SJSA1 (cell line): ENCODE results near the gene ADGRV1. TPM values are rescaled to one million over a fixed set of nuclear protein-coding genes. Genes with fewer than 3 reads are reported as not detected.

Source experiments
- DNase-seq, 2 experiments: peaks; one replicate each; pipeline ENCODE4 v3.0.0-alpha.2; 2015 to 2020; ENCODE audit warnings: low spot score in 2 of 2, low read depth in 1 of 2
- H3K27ac ChIP-seq: fragments of 250-450 bp; sonication (Bioruptor Pico); 2 replicates; pipeline ENCODE4 v1.5.1; 2020; ENCODE audit warnings: mild to moderate bottlenecking, moderate library complexity
- H3K27me3 ChIP-seq: fragments of 250-450 bp; sonication (Bioruptor Pico); replicated peaks from 2 replicates; pipeline ENCODE4 v1.5.1; 2020; ENCODE audit warnings: mild to moderate bottlenecking, moderate library complexity
- H3K36me3 ChIP-seq: fragments of 250-450 bp; sonication (Bioruptor Pico); 2 replicates; pipeline ENCODE4 v1.5.1; 2020; ENCODE audit warnings: mild to moderate bottlenecking
- H3K4me1 ChIP-seq: fragments of 250-450 bp; sonication (Bioruptor Pico); replicated peaks from 2 replicates; pipeline ENCODE4 v1.6.1; 2021; ENCODE audit warnings: mild to moderate bottlenecking
- H3K4me3 ChIP-seq: fragments of 250-450 bp; sonication (Bioruptor Pico); 2 replicates; pipeline ENCODE4 v1.5.1; 2020; ENCODE audit warnings: mild to moderate bottlenecking
- H3K9me3 ChIP-seq: fragments of 250-450 bp; sonication (Bioruptor Pico); replicated peaks from 2 replicates; pipeline ENCODE4 v1.5.1; 2020; ENCODE audit warnings: mild to moderate bottlenecking
- total RNA-seq: library from RNA; depleted of rRNA; stranded (reverse); fragments of >200 nt; shearing (Covaris generic); gene quantifications from 2 replicates; pipeline ENCODE4 v1.2.3, GENCODE V29; 2014

Gene ADGRV1
- total RNA-seq, 1 experiment from 2014 or later = 0.13 TPM

DNA sequence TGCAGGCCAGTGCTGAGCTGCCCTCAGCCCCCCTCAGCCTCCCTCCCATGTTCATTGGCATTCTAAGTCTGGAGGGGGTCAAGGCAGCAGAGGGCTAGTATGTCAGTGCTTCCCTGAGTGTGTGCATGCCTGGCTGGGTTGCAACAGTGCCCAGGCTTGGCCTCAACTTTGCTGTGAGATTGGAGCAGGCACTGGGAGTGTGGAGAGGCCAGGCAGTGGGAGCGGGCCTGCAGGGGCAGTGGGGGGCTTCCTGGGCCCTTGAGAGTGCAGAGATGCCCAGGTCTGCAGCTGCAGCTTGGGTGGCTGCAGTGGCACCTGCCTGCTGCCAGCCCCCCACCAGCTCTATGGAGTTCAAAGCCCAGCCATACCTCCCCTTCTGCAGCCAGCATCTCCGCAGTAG is 585.2 kb downstream of the ADGRV1 start:
- Histone ChIP-seq H3K9me3 (no peaks in the 10 kb centered on the region), H3K4me1 (peaks cover 9% of the 10 kb centered on the region), H3K27ac (no peak overlapping the region), H3K36me3 (no peaks in the 10 kb centered on the region), H3K27me3 (no peaks in the 10 kb centered on the region), H3K4me3 (no peak overlapping the region)
- no peak for DNase-seq

DNA sequence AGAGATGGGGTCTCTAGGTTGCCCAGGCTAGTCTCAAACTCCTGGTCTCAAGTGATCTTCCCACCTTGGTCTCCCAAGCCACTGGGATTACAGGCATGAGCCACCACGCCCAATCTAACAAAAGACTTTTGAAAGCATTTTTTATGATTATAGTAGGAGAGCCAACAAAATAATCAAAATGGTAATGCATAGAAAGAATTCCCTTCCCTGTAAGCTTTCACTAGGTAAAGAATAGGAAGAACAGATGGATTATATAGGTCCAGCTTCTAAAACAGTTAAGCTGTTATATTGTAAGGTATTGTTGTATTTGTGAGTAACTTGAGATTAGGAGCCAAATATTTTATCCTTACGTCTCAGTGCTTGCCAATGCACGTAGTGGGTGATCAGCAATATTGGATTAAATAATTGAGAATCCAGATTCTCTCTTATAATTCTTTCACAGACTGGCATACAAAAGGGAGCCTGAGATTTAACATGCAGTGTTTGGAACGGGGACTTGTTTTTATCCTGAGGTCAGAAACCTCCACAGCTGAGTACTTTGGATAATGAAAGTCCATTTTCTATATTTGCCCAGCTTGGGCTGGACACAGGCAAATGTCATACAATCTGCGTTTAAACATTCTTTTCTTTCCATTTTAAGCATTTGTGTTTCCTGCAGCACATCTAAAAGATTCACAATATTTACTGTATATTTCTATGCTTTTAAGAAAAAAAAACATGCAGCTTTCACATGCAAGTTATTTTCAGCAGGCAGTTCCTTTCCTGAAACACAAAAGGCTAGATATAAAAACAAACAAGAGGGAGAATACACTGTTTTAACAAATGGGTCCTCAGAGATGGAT is 586.1 kb downstream of the ADGRV1 start:
- H3K9me3 ChIP-seq = no peaks in the 10 kb centered on the region
- no peak for DNase-seq
- H3K27ac ChIP-seq = no peak overlapping the region
- H3K27me3 ChIP-seq = no peaks in the 10 kb centered on the region
- H3K4me3 ChIP-seq = no peak overlapping the region
- H3K4me1 ChIP-seq = peaks cover 9% of the 10 kb centered on the region
- H3K36me3 ChIP-seq = no peaks in the 10 kb centered on the region

GRCh38 chr5:91145333-91145620 is 586.7 kb downstream of the ADGRV1 start:
- no peaks in the 10 kb centered on the region for H3K9me3 ChIP-seq
- no peak overlapping the region for H3K4me3 ChIP-seq
- DNase-seq = no peak
- H3K27me3 ChIP-seq = no peaks in the 10 kb centered on the region
- peaks cover 9% of the 10 kb centered on the region for H3K4me1 ChIP-seq
- H3K36me3 ChIP-seq = no peaks in the 10 kb centered on the region
- no peak overlapping the region for H3K27ac ChIP-seq

DNA sequence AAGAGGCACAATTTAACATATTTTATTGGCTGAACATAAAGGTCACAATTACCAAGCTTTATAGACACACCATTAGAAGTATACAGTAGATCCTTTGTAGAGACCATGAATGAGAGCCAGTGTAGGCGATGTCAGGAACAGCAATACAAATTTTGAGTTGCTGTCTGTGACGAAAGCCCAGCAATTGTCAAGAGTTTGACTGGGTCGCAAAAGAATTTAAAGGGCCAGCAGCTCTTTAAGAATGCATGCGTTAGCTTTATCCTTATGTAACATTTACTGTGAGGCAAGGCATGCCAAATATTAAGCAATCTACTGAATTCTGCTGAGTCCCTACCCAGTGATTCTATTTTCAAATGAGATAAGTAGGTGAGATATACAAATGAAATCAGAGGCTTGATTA is 587.6 kb downstream of the ADGRV1 start:
- Histone ChIP-seq H3K27me3 (no peaks in the 10 kb centered on the region), H3K4me3 (no peak overlapping the region), H3K9me3 (no peaks in the 10 kb centered on the region), H3K4me1 (peaks cover 9% of the 10 kb centered on the region), H3K36me3 (no peaks in the 10 kb centered on the region), H3K27ac (no peak overlapping the region)
- DNase-seq = no peak

DNA sequence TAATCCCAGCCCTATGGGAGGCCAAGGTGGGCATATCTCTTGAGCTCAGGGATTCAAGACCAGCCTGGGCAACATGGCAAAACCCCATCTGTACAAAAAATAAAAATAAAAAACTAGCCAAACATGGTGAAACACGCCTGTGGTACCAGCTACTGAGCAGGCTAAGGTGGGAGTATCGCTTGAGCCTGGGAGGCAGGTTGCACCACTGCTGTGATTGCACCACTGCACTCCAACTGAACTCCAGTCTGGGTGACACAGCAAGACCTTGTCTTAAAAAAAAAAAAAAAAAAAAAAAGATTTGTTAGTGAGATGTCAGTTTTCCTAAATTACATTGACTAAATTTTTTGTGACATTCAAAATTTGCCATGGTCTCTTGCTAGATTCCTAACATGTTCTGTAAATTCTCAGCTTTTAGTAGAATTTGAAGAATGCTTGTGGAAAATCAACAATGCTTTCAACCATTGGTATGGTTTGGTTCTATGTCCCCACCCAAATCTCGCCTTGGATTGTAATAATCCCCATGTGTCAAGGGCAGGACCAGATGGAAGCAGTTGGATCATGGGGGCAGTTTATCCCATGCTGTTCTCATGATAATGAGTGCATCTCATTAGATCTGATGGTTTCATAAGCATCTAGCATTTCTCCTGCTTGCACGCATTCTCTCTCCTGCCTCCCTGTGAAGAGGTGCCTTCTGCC is 588.5 kb downstream of the ADGRV1 start:
- Histone ChIP-seq H3K9me3 (no peaks in the 10 kb centered on the region), H3K4me1 (peaks cover 15% of the 10 kb centered on the region), H3K4me3 (no peak overlapping the region), H3K27ac (no peak overlapping the region), H3K27me3 (no peaks in the 10 kb centered on the region), H3K36me3 (no peaks in the 10 kb centered on the region)
- DNase-seq = no peak

GRCh38 chr5:91150234-91150633 is 591.6 kb downstream of the ADGRV1 start:
- Histone ChIP-seq H3K4me3 (no peak overlapping the region), H3K27ac (no peak overlapping the region), H3K4me1 (peaks cover 9% of the 10 kb centered on the region), H3K36me3 (no peaks in the 10 kb centered on the region), H3K27me3 (no peaks in the 10 kb centered on the region), H3K9me3 (no peaks in the 10 kb centered on the region)
- no peak for DNase-seq

DNA sequence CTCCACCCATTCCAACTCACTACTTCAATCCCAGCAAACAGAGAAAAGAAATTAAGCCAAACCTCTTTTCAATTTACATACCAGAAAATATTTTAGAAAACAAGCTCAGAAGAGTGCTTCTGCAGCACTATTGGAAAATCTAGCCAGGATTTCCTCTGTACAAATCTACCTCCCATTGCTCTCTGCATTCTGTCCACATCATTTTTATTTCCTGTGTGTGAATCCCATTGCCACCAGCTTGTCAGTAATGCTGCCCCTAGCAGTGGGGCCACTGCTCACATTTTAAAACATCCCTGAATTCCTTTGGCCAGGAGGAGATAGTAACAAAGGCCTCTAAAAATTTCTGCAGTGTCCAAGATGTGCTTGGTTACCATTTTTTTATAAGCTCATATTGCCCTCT is 592.0 kb downstream of the ADGRV1 start:
- peaks cover 7% of the 10 kb centered on the region for H3K4me1 ChIP-seq
- no peak for DNase-seq
- H3K4me3 ChIP-seq = no peak overlapping the region
- no peak overlapping the region for H3K27ac ChIP-seq
- H3K27me3 ChIP-seq = no peaks in the 10 kb centered on the region
- no peaks in the 10 kb centered on the region for H3K9me3 ChIP-seq
- H3K36me3 ChIP-seq = no peaks in the 10 kb centered on the region

GRCh38 chr5:91151947-91152346 is 593.4 kb downstream of the ADGRV1 start:
- peak; percentile 43 to 54 for DNase-seq
- peaks cover 7% of the 10 kb centered on the region for H3K4me1 ChIP-seq
- H3K27me3 ChIP-seq = 0 out of 2 replicates have a peak, but pooled peaks cover 3% of the 10 kb centered on the region
- H3K4me3 ChIP-seq = no peak overlapping the region
- no peak overlapping the region; the same call in 1 of the 2 replicates for H3K27ac ChIP-seq
- no peaks in the 10 kb centered on the region for H3K9me3 ChIP-seq
- no peaks in the 10 kb centered on the region for H3K36me3 ChIP-seq

GRCh38 chr5:91154338-91154737 is 595.7 kb downstream of the ADGRV1 start:
- no peak for DNase-seq

DNA sequence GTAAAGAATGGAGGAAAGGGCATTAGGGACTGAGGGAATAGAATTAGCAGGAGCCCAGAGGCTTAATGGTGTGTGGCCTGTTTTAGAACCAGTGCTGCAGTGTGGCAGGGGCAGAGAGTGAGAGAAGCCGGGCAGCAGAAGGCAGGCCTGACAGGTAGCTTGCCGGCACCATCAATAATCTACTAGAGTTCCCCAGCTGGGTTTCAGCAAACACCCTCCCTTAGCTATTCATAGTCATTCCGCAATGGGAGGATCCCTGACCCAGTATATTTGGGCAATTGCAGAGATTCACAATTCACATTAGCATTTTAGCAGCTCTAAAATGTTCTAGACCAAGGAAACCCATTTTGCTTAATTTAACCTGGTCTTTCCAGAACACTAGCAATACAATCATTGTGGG is 596.7 kb downstream of the ADGRV1 start:
- 0 out of 2 replicates have a peak, but pooled peaks cover 3% of the 10 kb centered on the region for H3K27me3 ChIP-seq
- no peak overlapping the region for H3K4me3 ChIP-seq
- no peak overlapping the region for H3K27ac ChIP-seq
- H3K36me3 ChIP-seq = no peaks in the 10 kb centered on the region
- H3K9me3 ChIP-seq = no peaks in the 10 kb centered on the region
- no peak for DNase-seq
- peaks cover 7% of the 10 kb centered on the region for H3K4me1 ChIP-seq

More at GRCh38 chr5:91154338-91154737, 595.7 kb downstream of the ADGRV1 start:
- Histone ChIP-seq H3K27me3 (0 out of 2 replicates have a peak, but pooled peaks cover 3% of the 10 kb centered on the region), H3K4me3 (no peak overlapping the region), H3K9me3 (no peaks in the 10 kb centered on the region), H3K36me3 (no peaks in the 10 kb centered on the region), H3K4me1 (peaks cover 7% of the 10 kb centered on the region), H3K27ac (no peak overlapping the region)

DNA sequence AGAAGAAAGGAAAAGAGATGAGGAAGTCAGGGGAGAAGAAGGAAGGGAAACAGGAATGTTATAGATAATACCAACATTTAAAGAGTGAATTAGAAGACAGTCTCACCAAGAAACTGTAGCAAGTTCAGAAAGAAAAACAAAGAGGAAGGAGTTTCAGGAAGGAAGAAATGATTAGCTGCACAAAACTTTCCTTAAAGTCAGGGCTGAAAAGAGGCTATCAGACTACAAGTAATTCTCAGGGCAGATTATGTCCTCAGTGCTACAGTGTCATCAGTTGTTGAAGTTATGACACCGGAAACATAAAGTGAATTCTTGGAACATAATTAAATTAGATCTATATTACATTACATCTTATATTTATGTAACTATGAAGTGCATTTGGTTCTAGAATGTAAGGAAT is 597.6 kb downstream of the ADGRV1 start:
- no peak for DNase-seq
- H3K4me3 ChIP-seq = no peak overlapping the region
- H3K36me3 ChIP-seq = no peaks in the 10 kb centered on the region
- H3K27me3 ChIP-seq = 0 out of 2 replicates have a peak, but pooled peaks cover 3% of the 10 kb centered on the region
- H3K27ac ChIP-seq = no peak overlapping the region
- no peaks in the 10 kb centered on the region for H3K9me3 ChIP-seq
- peaks cover 7% of the 10 kb centered on the region for H3K4me1 ChIP-seq

GRCh38 chr5:91158011-91158410 is 599.4 kb downstream of the ADGRV1 start:
- Histone ChIP-seq H3K4me3 (no peak overlapping the region), H3K9me3 (no peaks in the 10 kb centered on the region), H3K4me1 (peaks cover 10% of the 10 kb centered on the region), H3K27me3 (0 out of 2 replicates have a peak, but pooled peaks cover 3% of the 10 kb centered on the region), H3K36me3 (no peaks in the 10 kb centered on the region), H3K27ac (no peak overlapping the region)
- no peak for DNase-seq

DNA sequence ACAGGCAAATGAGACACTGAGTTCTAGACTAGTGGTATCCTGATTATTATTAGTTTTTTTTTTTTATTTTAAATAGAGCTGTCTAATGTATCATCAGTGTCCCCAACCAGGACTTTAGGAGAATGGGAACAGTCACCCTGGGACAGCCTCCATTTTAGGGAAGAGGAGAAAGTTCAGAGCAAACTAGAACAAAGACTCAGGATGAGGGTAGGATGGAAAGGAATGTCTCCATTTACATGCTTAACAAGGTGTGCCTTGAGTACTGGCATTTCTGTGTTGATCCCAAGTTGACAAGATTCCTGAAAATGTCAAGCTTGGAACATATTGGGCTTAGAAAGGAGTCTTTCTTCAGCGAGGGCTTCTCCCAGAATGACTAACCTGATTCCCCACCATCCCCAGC is 601.0 kb downstream of the ADGRV1 start:
- Histone ChIP-seq H3K9me3 (no peaks in the 10 kb centered on the region), H3K4me1 (peaks cover 25% of the 10 kb centered on the region), H3K36me3 (no peaks in the 10 kb centered on the region), H3K27ac (no peak overlapping the region), H3K27me3 (0 out of 2 replicates have a peak, but pooled peaks cover 3% of the 10 kb centered on the region), H3K4me3 (no peak overlapping the region)
- DNase-seq = no peak

GRCh38 chr5:91160714-91161285 is 602.2 kb downstream of the ADGRV1 start:
- H3K27me3 ChIP-seq = 0 out of 2 replicates have a peak, but pooled peaks cover 3% of the 10 kb centered on the region
- H3K4me3 ChIP-seq = no peak overlapping the region
- H3K27ac ChIP-seq = no peak overlapping the region
- no peak for DNase-seq
- no peaks in the 10 kb centered on the region for H3K36me3 ChIP-seq
- peaks cover 36% of the 10 kb centered on the region for H3K4me1 ChIP-seq
- H3K9me3 ChIP-seq = no peaks in the 10 kb centered on the region
